Suprapubic skin (tissue), 4 donors: ENCODE results near the gene NCDN. TPM values are rescaled to one million over a fixed set of nuclear protein-coding genes. Genes with fewer than 3 reads are reported as not detected.

ENCODE experiments used
- DNase-seq, 2 donors: peaks; one replicate each; pipeline ENCODE4 v3.0.0-alpha.2; 2019; ENCODE audit warnings: low spot score in 2 of 2
- H3K27ac ChIP-seq: fragments of 200-600 bp; sonication (generic); one replicate; pipeline ENCODE4 v1.5.1; 2019
- H3K27me3 ChIP-seq: fragments of 200-600 bp; sonication (generic); one replicate; pipeline ENCODE4 v1.5.1; 2019
- H3K36me3 ChIP-seq: fragments of 200-600 bp; sonication (generic); one replicate; pipeline ENCODE4 v1.5.1; 2019
- H3K4me1 ChIP-seq: fragments of 200-600 bp; sonication (generic); one replicate; pipeline ENCODE4 v1.5.1; 2019
- H3K4me3 ChIP-seq: fragments of 200-600 bp; sonication (generic); one replicate; pipeline ENCODE4 v1.5.1; 2019; ENCODE audit warnings: mild to moderate bottlenecking
- H3K9me3 ChIP-seq: fragments of 200-600 bp; sonication (generic); one replicate; pipeline ENCODE4 v1.5.1; 2019
- EP300 ChIP-seq: sonication (generic); formaldehyde crosslinking; IDR thresholded peaks from one replicate; pipeline ENCODE4 v1.6.1; 2017; ENCODE audit warnings: antibody characterized with exemption
- POLR2A ChIP-seq, 2 donors: fragments of 450-650 bp; IDR thresholded peaks; one replicate each; pipeline ENCODE4 v1.6.1; 2017; ENCODE audit warnings: antibody characterized with exemption in 2 of 2, mild to moderate bottlenecking in 2 of 2, moderate library complexity in 2 of 2
- POLR2AphosphoS5 ChIP-seq, 3 donors: sonication (generic); formaldehyde crosslinking; IDR thresholded peaks; one replicate each; pipeline ENCODE4 v1.6.1; 2017; ENCODE audit warnings: antibody characterized with exemption in 3 of 3
- WGBS: methylation state at CpG from one replicate; pipeline ENCODE4 v1.1.5; 2018; 5-methylcytosine and 5-hydroxymethylcytosine counted together
- total RNA-seq, 4 donors: library from RNA; depleted of rRNA; stranded (reverse); fragments of >200 nt; gene quantifications; one replicate each; pipeline ENCODE4 v1.1.0, GENCODE V29; 2016
- TF ChIP-seq, protein P1 (sequence below), 2 donors: fragments of 200-600 bp in 1 of 2; fragments of 450-650 bp in 1 of 2; sonication (generic) in 1 of 2; IDR thresholded peaks; one replicate each; pipeline ENCODE4 v1.5.1; 2016 to 2019; ENCODE audit warnings: antibody characterized with exemption in 2 of 2, mild to moderate bottlenecking in 1 of 2, moderate library complexity in 1 of 2

NCDN gene
- total RNA-seq, 4 donors from 2014 or later: 14.1 to 26.2 (median 24.1) TPM

DNA sequence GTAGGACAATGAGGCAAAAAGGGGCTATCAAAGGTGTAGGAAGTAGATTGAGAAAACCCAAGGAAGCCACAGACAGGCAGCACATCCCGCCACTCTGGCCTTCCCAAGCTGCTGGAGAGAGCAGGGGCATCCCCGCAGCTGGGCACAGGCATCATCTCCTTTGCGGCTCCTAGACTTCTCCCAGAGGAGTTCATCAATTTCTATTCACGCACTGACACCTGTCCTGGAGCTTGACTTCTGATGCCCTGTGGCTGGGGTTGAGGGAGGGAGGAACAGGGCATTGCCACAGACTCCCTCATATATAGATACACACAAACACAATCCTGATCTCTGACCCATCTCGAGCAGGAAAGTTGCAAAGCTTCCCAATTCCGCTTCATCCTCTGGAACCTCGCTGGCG lies 13.7 kb downstream of the NCDN start:
- Histone ChIP-seq H3K27ac (no peak overlapping the region), H3K4me3 (no peak overlapping the region), H3K4me1 (peaks cover 43% of the 10 kb centered on the region), H3K36me3 (no peaks in the 10 kb centered on the region), H3K27me3 (peaks cover 7% of the 10 kb centered on the region), H3K9me3 (no peaks in the 10 kb centered on the region)
- WGBS: 95% methylated on average over 8 of the region's 8 CpGs
- DNase-seq: peak; percentile 46 to 57
- no peak for TF ChIP-seq POLR2A (IDR thresholded peaks at IDR 0.05)
- no peak for TF ChIP-seq EP300
- TF ChIP-seq, protein P1, sequence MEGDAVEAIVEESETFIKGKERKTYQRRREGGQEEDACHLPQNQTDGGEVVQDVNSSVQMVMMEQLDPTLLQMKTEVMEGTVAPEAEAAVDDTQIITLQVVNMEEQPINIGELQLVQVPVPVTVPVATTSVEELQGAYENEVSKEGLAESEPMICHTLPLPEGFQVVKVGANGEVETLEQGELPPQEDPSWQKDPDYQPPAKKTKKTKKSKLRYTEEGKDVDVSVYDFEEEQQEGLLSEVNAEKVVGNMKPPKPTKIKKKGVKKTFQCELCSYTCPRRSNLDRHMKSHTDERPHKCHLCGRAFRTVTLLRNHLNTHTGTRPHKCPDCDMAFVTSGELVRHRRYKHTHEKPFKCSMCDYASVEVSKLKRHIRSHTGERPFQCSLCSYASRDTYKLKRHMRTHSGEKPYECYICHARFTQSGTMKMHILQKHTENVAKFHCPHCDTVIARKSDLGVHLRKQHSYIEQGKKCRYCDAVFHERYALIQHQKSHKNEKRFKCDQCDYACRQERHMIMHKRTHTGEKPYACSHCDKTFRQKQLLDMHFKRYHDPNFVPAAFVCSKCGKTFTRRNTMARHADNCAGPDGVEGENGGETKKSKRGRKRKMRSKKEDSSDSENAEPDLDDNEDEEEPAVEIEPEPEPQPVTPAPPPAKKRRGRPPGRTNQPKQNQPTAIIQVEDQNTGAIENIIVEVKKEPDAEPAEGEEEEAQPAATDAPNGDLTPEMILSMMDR (IDR thresholded peaks at IDR 0.05): no peak

GRCh38 chr1:35572296-35572695 lies 14.7 kb downstream of the NCDN start:
- no peak overlapping the region for H3K4me3 ChIP-seq
- WGBS: 68% methylated on average over 2 of the region's 2 CpGs
- DNase-seq: no peak
- H3K27me3 ChIP-seq: peaks cover 13% of the 10 kb centered on the region
- peaks cover 54% of the 10 kb centered on the region for H3K4me1 ChIP-seq
- no peaks in the 10 kb centered on the region for H3K9me3 ChIP-seq
- H3K36me3 ChIP-seq: no peaks in the 10 kb centered on the region
- no peak overlapping the region for H3K27ac ChIP-seq
- TF ChIP-seq, protein P1 (IDR thresholded peaks at IDR 0.05): no peak
- no peak for TF ChIP-seq EP300
- no peak for TF ChIP-seq POLR2A (IDR thresholded peaks at IDR 0.05)
- TF ChIP-seq POLR2AphosphoS5 (IDR thresholded peaks at IDR 0.05): no peak

GRCh38 chr1:35573198-35574124 lies 15.9 kb downstream of the NCDN start, which contains the start of gene TFAP2E:
Gene TFAP2E (plus strand): TSS chr1:35573314. CDS start chr1:35573578, 264 bp downstream.
- 25% methylated on average over 41 of the region's 95 CpGs for WGBS
- peaks cover 13% of the 10 kb centered on the region for H3K27me3 ChIP-seq

DNA sequence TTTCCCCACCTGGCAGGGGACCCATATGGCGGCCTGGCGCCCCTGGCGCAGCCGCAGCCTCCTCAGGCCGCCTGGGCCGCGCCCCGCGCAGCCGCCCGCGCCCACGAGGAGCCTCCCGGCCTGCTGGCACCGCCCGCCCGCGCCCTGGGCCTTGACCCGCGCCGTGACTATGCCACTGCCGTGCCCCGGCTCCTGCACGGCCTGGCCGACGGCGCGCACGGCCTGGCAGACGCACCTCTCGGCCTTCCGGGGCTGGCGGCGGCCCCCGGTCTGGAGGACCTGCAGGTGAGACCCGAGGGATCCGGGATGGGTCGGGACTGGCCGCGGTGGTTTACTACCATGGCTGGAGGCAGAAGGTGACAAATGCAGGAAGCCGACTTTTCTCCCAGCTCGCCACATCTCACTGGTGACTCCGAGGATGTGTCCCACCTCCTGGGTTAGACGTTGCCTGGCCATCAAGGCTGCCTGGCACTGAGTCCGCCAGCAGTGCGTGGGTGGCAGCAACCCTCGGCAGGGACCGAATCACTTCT lies 16.6 kb downstream of the NCDN start:
- peak overlapping the region; percentile 57 for H3K4me3 ChIP-seq
- TF ChIP-seq, protein P1 (IDR thresholded peaks at IDR 0.05): no peak
- no peak for TF ChIP-seq POLR2AphosphoS5 (IDR thresholded peaks at IDR 0.05)
- TF ChIP-seq POLR2A (IDR thresholded peaks at IDR 0.05): no peak
- no peak for TF ChIP-seq EP300
- peaks cover 59% of the 10 kb centered on the region for H3K4me1 ChIP-seq
- no peaks in the 10 kb centered on the region for H3K36me3 ChIP-seq
- peak in 1 of 2 donors; percentile 68 for DNase-seq
- WGBS: 54% methylated on average over 15 of the region's 48 CpGs
- H3K9me3 ChIP-seq: no peaks in the 10 kb centered on the region
- H3K27me3 ChIP-seq: peaks cover 13% of the 10 kb centered on the region
- no peak overlapping the region for H3K27ac ChIP-seq

More at GRCh38 chr1:35573198-35574124, 15.9 kb downstream of the NCDN start, which contains the start of gene TFAP2E:
- H3K27ac ChIP-seq: no peak within 1 kb of the TSS
- peak within 1 kb of the TSS; percentile 57 for H3K4me3 ChIP-seq
- no peak for TF ChIP-seq POLR2AphosphoS5 (IDR thresholded peaks at IDR 0.05)
- TF ChIP-seq EP300: no peak
- TF ChIP-seq, protein P1 (IDR thresholded peaks at IDR 0.05): no peak
- no peak for TF ChIP-seq POLR2A (IDR thresholded peaks at IDR 0.05)
- peak in 1 of 2 donors; percentile 65 for DNase-seq
- no peaks in the 10 kb centered on the region for H3K36me3 ChIP-seq
- peaks cover 62% of the 10 kb centered on the region for H3K4me1 ChIP-seq
- H3K9me3 ChIP-seq: no peaks in the 10 kb centered on the region
